Measurements from ENCODE around the gene TUBB3. TPM values are rescaled to one million over a fixed set of nuclear protein-coding genes. Genes with fewer than 3 reads are reported as not detected.

TUBB3 gene
- total RNA-seq, 1 donor from 2014 or later: 84.9 TPM

DNA sequence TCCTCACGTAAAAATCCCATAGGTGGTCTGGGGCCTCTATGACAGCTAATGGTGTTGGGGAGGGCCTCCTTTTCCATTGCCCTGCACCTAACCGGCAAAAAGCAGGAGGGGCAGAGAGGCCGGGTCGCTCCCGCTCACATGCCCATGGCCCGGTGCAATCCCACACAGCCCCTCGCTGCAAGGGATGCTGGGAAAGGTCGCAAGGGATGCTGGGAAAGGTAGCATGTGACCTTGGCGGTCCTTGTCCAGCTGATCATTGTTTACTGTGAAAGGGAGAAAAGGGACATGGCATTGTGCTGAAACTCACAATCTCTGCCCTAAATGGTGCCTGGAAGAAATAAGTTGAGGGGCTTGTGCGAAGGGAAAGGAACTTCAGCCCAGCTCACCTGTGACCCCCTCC lies 35.5 kb downstream of the TUBB3 start:
- Mint-ChIP-seq H3K36me3 (ENCODE audit: unreplicated experiment) (peaks cover 25% of the 10 kb centered on the region), H3K4me1 (ENCODE audit: unreplicated experiment) (no peaks in the 10 kb centered on the region), H3K27ac (ENCODE audit: unreplicated experiment) (no peak overlapping the region), H3K9me3 (ENCODE audit: unreplicated experiment) (no peaks in the 10 kb centered on the region), H3K27me3 (ENCODE audit: unreplicated experiment) (no peaks in the 10 kb centered on the region), H3K4me3 (ENCODE audit: unreplicated experiment) (no peak overlapping the region)
- TF ChIP-seq, protein P1, sequence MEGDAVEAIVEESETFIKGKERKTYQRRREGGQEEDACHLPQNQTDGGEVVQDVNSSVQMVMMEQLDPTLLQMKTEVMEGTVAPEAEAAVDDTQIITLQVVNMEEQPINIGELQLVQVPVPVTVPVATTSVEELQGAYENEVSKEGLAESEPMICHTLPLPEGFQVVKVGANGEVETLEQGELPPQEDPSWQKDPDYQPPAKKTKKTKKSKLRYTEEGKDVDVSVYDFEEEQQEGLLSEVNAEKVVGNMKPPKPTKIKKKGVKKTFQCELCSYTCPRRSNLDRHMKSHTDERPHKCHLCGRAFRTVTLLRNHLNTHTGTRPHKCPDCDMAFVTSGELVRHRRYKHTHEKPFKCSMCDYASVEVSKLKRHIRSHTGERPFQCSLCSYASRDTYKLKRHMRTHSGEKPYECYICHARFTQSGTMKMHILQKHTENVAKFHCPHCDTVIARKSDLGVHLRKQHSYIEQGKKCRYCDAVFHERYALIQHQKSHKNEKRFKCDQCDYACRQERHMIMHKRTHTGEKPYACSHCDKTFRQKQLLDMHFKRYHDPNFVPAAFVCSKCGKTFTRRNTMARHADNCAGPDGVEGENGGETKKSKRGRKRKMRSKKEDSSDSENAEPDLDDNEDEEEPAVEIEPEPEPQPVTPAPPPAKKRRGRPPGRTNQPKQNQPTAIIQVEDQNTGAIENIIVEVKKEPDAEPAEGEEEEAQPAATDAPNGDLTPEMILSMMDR (IDR thresholded peaks at IDR 0.05): no peak
- no peak for DNase-seq (ENCODE audit: extremely low spot score, unreplicated experiment)

DNA sequence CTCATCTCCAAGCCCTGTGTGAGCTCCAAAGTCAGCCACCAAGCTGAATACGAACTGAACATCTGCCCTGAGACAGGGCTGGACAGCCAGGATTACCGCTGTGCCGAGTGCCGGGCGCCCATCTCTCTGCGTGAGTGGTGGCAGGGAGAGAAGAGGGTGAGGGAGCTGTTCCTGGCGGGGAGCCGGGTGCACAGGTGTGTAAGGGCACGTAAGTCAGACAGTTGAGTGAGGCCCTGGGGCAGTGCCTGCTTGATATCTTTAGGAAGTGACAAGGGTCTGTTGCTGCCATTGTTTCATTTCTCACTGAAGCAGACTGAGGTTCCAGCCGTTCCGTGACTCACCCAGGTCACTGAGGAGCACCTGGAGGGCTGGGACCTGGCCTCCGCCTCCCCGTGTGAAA lies 37.8 kb downstream of the TUBB3 start:
- TF ChIP-seq, protein P1 (IDR thresholded peaks at IDR 0.05): no peak

DNA sequence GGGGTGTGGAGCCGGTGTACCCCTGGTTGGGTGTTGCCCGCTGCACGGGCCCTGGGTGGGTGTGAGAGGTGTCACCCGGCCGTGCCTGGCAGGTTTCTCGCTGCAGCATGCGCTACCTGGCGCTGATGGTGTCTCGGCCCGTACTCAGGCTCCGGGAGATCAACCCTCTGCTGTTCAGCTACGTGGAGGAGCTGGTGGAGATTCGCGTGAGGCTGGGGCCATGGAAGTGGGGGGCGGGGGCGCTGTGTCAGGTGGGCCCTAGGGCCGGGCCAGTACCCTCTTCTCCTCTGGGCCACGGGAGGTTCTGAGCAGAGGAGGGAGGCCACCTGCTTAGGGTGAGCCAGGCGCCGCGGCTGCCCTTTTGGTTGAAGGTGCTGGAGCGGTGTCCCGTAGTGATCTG lies 38.8 kb downstream of the TUBB3 start:
- H3K36me3 Mint-ChIP-seq (ENCODE audit: unreplicated experiment): peaks cover 24% of the 10 kb centered on the region
- DNase-seq (ENCODE audit: extremely low spot score, unreplicated experiment): no peak
- no peaks in the 10 kb centered on the region for H3K4me1 Mint-ChIP-seq (ENCODE audit: unreplicated experiment)
- H3K9me3 Mint-ChIP-seq (ENCODE audit: unreplicated experiment): no peaks in the 10 kb centered on the region
- TF ChIP-seq, protein P1 (IDR thresholded peaks at IDR 0.05): no peak
- no peaks in the 10 kb centered on the region for H3K27me3 Mint-ChIP-seq (ENCODE audit: unreplicated experiment)
- H3K4me3 Mint-ChIP-seq (ENCODE audit: unreplicated experiment): no peak overlapping the region
- H3K27ac Mint-ChIP-seq (ENCODE audit: unreplicated experiment): no peak overlapping the region

More for the DNA sequence above, 37.8 kb downstream of the TUBB3 start:
- H3K27ac Mint-ChIP-seq (ENCODE audit: unreplicated experiment): no peak overlapping the region
- no peak for DNase-seq (ENCODE audit: extremely low spot score, unreplicated experiment)
- H3K27me3 Mint-ChIP-seq (ENCODE audit: unreplicated experiment): no peaks in the 10 kb centered on the region
- H3K4me1 Mint-ChIP-seq (ENCODE audit: unreplicated experiment): no peaks in the 10 kb centered on the region
- no peaks in the 10 kb centered on the region for H3K9me3 Mint-ChIP-seq (ENCODE audit: unreplicated experiment)
- no peak overlapping the region for H3K4me3 Mint-ChIP-seq (ENCODE audit: unreplicated experiment)
- H3K36me3 Mint-ChIP-seq (ENCODE audit: unreplicated experiment): peaks cover 28% of the 10 kb centered on the region

DNA sequence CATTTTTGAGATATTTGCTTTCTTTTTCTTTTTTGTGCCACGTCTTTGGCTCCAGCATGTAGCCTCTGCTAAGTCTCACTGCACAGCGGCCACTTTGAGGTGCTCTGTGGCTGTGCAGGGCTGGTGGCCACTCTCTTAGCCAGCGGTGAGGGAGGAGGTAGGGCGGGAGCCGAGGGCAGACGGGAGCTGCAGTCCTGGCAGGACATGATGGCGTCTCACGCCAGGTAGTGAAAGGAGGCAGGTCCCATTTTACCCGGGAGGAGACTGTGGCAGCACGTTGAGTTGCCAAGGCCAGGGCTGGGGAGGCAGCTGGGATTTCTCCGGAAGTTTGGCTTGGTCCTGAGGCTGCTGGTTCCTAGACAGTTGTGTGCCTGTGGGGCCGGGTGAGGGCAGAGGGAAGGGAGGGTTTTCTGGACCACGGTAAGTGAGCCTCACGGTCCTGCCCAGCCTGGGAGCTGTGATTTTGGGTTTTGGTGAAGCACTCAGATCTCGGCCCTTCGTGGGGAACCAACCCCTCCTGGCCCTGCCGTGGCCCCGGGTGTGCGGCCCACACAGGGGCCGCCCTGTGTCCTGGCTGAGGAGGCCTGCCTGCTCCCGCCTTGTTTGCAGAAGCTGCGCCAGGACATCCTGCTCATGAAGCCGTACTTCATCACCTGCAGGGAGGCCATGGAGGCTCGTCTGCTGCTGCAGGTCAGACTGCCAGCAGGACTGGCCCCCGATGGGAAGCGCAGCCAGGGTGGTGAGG lies 39.8 kb downstream of the TUBB3 start:
- Mint-ChIP-seq H3K4me1 (ENCODE audit: unreplicated experiment) (no peaks in the 10 kb centered on the region), H3K4me3 (ENCODE audit: unreplicated experiment) (no peak overlapping the region), H3K27me3 (ENCODE audit: unreplicated experiment) (no peaks in the 10 kb centered on the region), H3K36me3 (ENCODE audit: unreplicated experiment) (peaks cover 19% of the 10 kb centered on the region), H3K9me3 (ENCODE audit: unreplicated experiment) (no peaks in the 10 kb centered on the region), H3K27ac (ENCODE audit: unreplicated experiment) (no peak overlapping the region)
- DNase-seq (ENCODE audit: extremely low spot score, unreplicated experiment): no peak
- TF ChIP-seq, protein P1 (IDR thresholded peaks at IDR 0.05): no peak

DNA sequence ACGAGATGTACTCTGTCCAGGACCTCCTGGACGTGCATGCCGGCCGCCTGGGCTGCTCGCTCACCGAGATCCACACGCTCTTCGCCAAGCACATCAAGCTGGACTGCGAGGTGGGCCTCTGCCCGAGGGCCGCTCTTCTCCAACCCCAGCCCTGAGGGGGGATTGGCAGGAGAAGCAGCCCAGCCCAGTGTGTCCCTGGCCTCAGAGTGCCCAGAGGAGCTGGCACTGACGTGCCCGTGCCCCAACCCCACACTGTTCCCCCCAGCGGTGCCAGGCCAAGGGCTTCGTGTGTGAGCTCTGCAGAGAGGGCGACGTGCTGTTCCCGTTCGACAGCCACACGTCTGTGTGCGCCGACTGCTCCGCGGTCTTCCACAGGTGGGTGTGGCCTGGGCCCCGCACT lies 41.1 kb downstream of the TUBB3 start:
- Mint-ChIP-seq H3K4me3 (ENCODE audit: unreplicated experiment) (no peak overlapping the region), H3K36me3 (ENCODE audit: unreplicated experiment) (peaks cover 12% of the 10 kb centered on the region), H3K4me1 (ENCODE audit: unreplicated experiment) (no peaks in the 10 kb centered on the region), H3K9me3 (ENCODE audit: unreplicated experiment) (no peaks in the 10 kb centered on the region), H3K27me3 (ENCODE audit: unreplicated experiment) (no peaks in the 10 kb centered on the region), H3K27ac (ENCODE audit: unreplicated experiment) (no peak overlapping the region)
- TF ChIP-seq, protein P1 (IDR thresholded peaks at IDR 0.05): no peak
- DNase-seq (ENCODE audit: extremely low spot score, unreplicated experiment): no peak

All from osteocyte (in vitro differentiated cells).